ENCODE results near the gene BIN2. TPM values are rescaled to one million over a fixed set of nuclear protein-coding genes. Genes with fewer than 3 reads are reported as not detected.

Gene BIN2
- total and polyA plus RNA-seq, 2 of the 13 experiments (the other 11 are each of a cell fraction or from before 2014, with no cell fraction given), result not detected

DNA sequence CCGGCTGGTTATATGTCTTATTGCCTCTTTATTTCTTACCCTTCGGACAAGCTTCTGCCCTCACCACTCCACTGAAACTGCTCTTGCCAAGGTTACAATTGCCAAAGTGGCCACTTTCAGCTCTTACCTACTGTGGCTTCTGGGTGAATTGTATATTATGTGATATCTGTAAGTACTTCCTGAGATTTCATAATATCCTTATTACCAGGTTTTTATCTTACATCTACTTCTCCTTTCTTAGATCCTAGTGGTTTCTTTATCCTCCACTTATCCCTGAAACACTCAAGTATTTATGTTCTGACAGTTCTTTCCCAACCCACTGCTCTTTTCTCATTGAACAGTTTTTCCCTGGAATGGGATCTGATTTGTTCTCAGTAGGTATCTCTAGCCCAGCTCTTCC lies 12.0 kb upstream of the BIN2 start:
- FAIRE-seq (no peak), ATAC-seq (no peak), DNase-seq (ENCODE audit: low spot score) (no peak)
- H3K9me3 ChIP-seq (ENCODE audit: low read length), result no peaks in the 10 kb centered on the region
- H3K27ac ChIP-seq (ENCODE audit: extremely low read length, insufficient read depth, low read length), result no peak overlapping the region
- 79% methylated on average over 2 of the region's 2 CpGs for WGBS (ENCODE audit: low lambda C conversion rate)
- TF ChIP-seq PLSCR1 (CRISPR knock-in tag; IDR thresholded peaks at IDR 0.05; ENCODE audit: borderline replicate concordance) (no peak), MEIS1 (CRISPR knock-in tag; IDR thresholded peaks at IDR 0.05; ENCODE audit: borderline replicate concordance) (no peak), PAX8 (CRISPR knock-in tag; IDR thresholded peaks at IDR 0.05; ENCODE audit: borderline replicate concordance) (no peak), ZBTB10 (CRISPR knock-in tag; IDR thresholded peaks at IDR 0.05; ENCODE audit: borderline replicate concordance) (no peak), TP53 (CRISPR knock-in tag; conservative IDR thresholded peaks at IDR 0.05) (no peak), PREB (CRISPR knock-in tag; IDR thresholded peaks at IDR 0.05) (no peak), ZNF720 (CRISPR knock-in tag; IDR thresholded peaks at IDR 0.05) (no peak)
- no peak overlapping the region for H3K4me2 ChIP-seq (ENCODE audit: low read depth, low read length)
- ChIA-PET POLR2A (no interaction called here), CTCF (ENCODE audit: low intra/inter-chr PET ratio, low total read pairs) (no interaction called here)
- H2AFZ ChIP-seq (ENCODE audit: low read length), result no peak overlapping the region
- in situ Hi-C loops (cut with HindIII; ENCODE audit: extremely low pct_ligation_motif_present, low pct_unique_long_range_greater_than_20kb), result no loop called here
- no peaks in the 10 kb centered on the region for H3K79me2 ChIP-seq (ENCODE audit: insufficient read depth, low read length)
- no TSS peak for BruUV-seq (replicated peaks)
- no peak overlapping the region for H3K4me3 ChIP-seq (replicated peaks in 1 of 3; ENCODE audit: insufficient read depth in 1 of 3, low read depth in 2 of 3, low read length in 3 of 3)
- no peaks in the 10 kb centered on the region for H3K27me3 ChIP-seq (ENCODE audit: control insufficient read depth in 1 of 2, insufficient read depth in 2 of 2, low read length in 2 of 2)
- H3K36me3 ChIP-seq (replicated peaks in 1 of 2; ENCODE audit: control insufficient read depth in 1 of 2, insufficient read depth in 2 of 2, low read length in 2 of 2), result no peaks in the 10 kb centered on the region
- H4K20me1 ChIP-seq (ENCODE audit: insufficient read depth, low read length), result no peaks in the 10 kb centered on the region
- intact Hi-C loops (cut with micrococcal nuclease; ENCODE audit: unreplicated experiment), result no loop called here
- peaks cover under 1% of the 10 kb centered on the region; the same call in 1 of the 2 replicates for H3K4me1 ChIP-seq (ENCODE audit: insufficient read depth, low read length)
- H3K9ac ChIP-seq (ENCODE audit: insufficient read depth, low read depth, low read length), result no peak overlapping the region

Data from HepG2 (cell line).